Transverse colon (tissue), 4 donors: Measurements from ENCODE around the gene ARHGAP8. TPM values are rescaled to one million over a fixed set of nuclear protein-coding genes. Genes with fewer than 3 reads are reported as not detected.

Experiments
- DNase-seq: peaks from one replicate; pipeline ENCODE4 v3.0.0-alpha.2; 2019
- H3K27ac ChIP-seq, 4 donors: fragments of 200-600 bp; sonication (generic); 2 replicates each; pipeline ENCODE4 v1.5.1; 2016 to 2018; ENCODE audit warnings: inconsistent platforms in 4 of 4
- H3K27me3 ChIP-seq: fragments of 200-600 bp; sonication (generic); 2 replicates; pipeline ENCODE4 v1.5.1; 2017; ENCODE audit warnings: inconsistent platforms
- H3K36me3 ChIP-seq, 4 donors: fragments of 200-600 bp; sonication (generic); 2 replicates each; pipeline ENCODE4 v1.5.1; 2017 to 2019; ENCODE audit warnings: inconsistent platforms in 4 of 4
- H3K4me1 ChIP-seq, 4 donors: fragments of 200-600 bp; sonication (generic); 2 replicates each; pipeline ENCODE4 v1.5.1; 2017 to 2020; ENCODE audit warnings: inconsistent platforms in 4 of 4
- H3K4me3 ChIP-seq, 4 donors: fragments of 200-600 bp; sonication (generic); 1 replicate in 1 of 4; 2 replicates in 3 of 4; pipeline versions ENCODE4 v1.5.1 to v1.6.1; 2017 to 2019; ENCODE audit warnings: inconsistent platforms in 4 of 4
- H3K9me3 ChIP-seq, 2 donors: fragments of 200-600 bp; sonication (generic); 2 replicates each; pipeline ENCODE4 v1.5.1; 2017 to 2019; ENCODE audit warnings: inconsistent platforms in 2 of 2
- EP300 ChIP-seq: sonication (generic); formaldehyde crosslinking; IDR thresholded peaks from one replicate; pipeline ENCODE4 v1.6.1; 2017; ENCODE audit warnings: antibody characterized with exemption, low read depth
- POLR2A ChIP-seq: fragments of 450-650 bp; IDR thresholded peaks from one replicate; pipeline ENCODE4 v1.6.1; 2016; ENCODE audit warnings: antibody characterized with exemption, mild to moderate bottlenecking, moderate library complexity
- POLR2AphosphoS5 ChIP-seq, 3 donors: sonication (generic); formaldehyde crosslinking; IDR thresholded peaks; one replicate each; pipeline ENCODE4 v1.6.1; 2016; ENCODE audit warnings: antibody characterized with exemption in 3 of 3
- WGBS, 2 donors: methylation state at CpG; one replicate each; pipeline ENCODE4 v1.1.5; 2018; ENCODE audit warnings: low coverage in 1 of 2; 5-methylcytosine and 5-hydroxymethylcytosine counted together
- in situ Hi-C, 4 donors: fragments of 200-750 bp; cut with MboI; loops; one replicate each; pipeline versions ENCODE4 v1.15.0 to v1.15.1; 2017; ENCODE audit warnings: low sequenced_read_pairs in 3 of 4, low pct_ligation_motif_present in 1 of 4, low pct_unique_long_range_greater_than_20kb in 1 of 4
- intact Hi-C: fragments of 100-400 bp; cut with DNase I; formaldehyde crosslinking; loops from one replicate; pipeline ENCODE4 v1.15.1; 2023; ENCODE audit warnings: low total_unique reads
- total RNA-seq, 4 donors: library from RNA; depleted of rRNA; stranded (reverse); fragments of >200 nt; gene quantifications; one replicate each; pipeline ENCODE4 v1.1.0, GENCODE V29; 2016
- TF ChIP-seq, protein P1 (sequence below), 5 experiments: fragments of 200-600 bp in 3 of 5; fragments of 450-650 bp in 2 of 5; sonication (generic) in 3 of 5; IDR thresholded peaks; 1 replicate in 2 of 5; 2 replicates in 3 of 5; pipeline ENCODE4 v1.5.1; 2016 to 2017; ENCODE audit warnings: antibody characterized with exemption in 5 of 5, inconsistent platforms in 3 of 5, mild to moderate bottlenecking in 2 of 5, moderate library complexity in 1 of 5

The ARHGAP8 gene
- total RNA-seq, 4 donors from 2014 or later = 28.6 to 51.5 (median 31.5) TPM

DNA sequence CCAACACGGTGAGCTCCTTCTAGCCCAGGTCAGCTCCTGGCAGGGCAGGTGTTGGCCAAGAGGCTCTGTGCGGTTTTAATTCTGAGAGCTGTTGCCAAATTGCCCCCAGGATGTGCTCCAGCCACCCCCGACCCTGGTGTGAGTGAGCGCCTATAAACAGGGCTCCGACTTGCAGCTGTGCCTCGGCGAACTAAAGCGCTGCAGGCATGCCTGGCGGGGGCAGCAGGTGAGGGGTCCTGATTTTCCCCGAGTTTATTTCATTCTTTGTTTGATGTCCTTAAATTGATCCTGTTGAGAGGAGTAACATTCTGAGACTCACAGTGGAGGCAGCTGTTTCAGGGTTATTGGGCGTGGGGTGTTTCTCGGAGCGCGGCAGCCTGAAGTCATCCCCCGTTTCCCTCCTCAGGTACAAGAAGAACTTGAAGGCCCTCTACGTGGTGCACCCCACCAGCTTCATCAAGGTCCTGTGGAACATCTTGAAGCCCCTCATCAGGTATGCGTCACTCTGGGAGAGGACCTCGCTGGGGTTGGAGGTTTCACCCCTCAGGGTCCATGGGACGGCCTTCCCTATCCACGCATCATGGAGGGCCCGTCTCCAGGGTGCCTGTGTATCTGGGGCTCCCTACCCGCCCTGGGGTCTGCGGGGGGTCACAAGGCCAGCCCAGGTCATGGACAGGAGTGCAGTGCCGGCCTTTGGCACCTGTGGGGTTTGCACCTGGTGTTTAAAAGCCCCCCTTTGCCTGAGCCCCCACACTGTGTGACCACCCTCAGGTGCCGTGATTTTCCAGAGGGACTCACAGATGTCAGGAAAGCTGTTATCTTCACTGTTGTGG is 62.1 kb downstream of the ARHGAP8 start:
- Histone ChIP-seq H3K9me3 (no peaks in the 10 kb centered on the region), H3K4me3 (no peak overlapping the region), H3K4me1 (no peaks in the 10 kb centered on the region), H3K36me3 (no peaks in the 10 kb centered on the region), H3K27ac (no peak overlapping the region), H3K27me3 (no peaks in the 10 kb centered on the region)
- intact Hi-C loops (no loop called here), in situ Hi-C loops (loop anchor here in 1 of 4 donors (25.0 kb wide), 1 partner anchor 273 kb away; no protein-coding TSS in a partner anchor)
- TF ChIP-seq POLR2AphosphoS5 (IDR thresholded peaks at IDR 0.05) (no peak), POLR2A (no peak), EP300 (no peak)
- TF ChIP-seq, protein P1, sequence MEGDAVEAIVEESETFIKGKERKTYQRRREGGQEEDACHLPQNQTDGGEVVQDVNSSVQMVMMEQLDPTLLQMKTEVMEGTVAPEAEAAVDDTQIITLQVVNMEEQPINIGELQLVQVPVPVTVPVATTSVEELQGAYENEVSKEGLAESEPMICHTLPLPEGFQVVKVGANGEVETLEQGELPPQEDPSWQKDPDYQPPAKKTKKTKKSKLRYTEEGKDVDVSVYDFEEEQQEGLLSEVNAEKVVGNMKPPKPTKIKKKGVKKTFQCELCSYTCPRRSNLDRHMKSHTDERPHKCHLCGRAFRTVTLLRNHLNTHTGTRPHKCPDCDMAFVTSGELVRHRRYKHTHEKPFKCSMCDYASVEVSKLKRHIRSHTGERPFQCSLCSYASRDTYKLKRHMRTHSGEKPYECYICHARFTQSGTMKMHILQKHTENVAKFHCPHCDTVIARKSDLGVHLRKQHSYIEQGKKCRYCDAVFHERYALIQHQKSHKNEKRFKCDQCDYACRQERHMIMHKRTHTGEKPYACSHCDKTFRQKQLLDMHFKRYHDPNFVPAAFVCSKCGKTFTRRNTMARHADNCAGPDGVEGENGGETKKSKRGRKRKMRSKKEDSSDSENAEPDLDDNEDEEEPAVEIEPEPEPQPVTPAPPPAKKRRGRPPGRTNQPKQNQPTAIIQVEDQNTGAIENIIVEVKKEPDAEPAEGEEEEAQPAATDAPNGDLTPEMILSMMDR (IDR thresholded peaks at IDR 0.05) = no peak
- DNase-seq = no peak
- WGBS, 2 donors = 90% methylated on average over 25 of the region's 25 CpGs; no CpG with 5 or more reads in 1 of the 2 donors

DNA sequence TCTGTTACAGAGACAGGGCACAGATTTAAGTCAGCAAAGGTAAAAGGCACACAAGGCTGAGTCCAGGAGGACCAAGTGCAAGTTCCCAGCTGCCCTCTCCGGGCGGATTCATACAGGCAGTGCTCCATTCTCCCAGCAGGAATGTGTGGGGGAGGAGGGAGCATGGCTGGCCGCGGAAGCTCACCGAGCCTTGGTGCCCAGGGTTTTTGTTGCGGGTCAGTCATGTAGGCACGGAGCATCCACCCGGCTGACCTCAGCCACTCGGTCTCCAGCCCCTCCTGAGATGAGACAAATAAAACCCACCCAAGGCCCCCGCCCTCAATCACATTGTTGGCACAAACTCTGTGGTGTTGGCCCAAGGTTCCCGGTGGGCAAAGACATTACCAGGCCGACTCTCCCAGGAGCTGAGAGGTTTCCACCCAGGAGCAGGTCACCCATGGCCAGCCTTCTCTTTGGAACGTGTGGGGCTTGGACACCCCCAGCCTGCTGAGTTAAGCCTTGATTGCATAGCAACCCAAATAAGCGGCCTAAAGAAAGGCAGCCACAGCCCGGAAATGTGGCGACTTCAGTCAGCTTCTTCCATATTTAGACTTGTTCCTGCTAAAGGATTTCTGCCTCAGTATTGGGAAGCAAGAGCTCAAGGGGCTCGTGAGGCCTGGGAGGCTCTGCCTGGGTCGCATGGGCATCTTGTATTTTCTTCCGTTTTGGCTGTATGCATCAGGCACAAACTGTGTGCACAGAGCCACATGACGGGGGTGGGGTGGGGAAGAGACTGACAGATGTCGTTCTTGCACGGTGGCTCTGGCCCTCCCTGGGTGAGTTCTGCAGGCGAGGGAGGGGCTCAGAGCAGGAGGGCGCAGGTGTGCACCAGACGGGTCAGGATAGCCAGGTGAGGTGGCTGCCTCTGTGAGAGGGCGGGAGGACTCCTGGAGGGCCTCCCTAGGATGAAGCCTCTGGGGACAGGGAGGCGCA is 63.0 kb downstream of the ARHGAP8 start:
- TF ChIP-seq, protein P1 (IDR thresholded peaks at IDR 0.05) = no peak
- TF ChIP-seq EP300 (no peak), POLR2AphosphoS5 (IDR thresholded peaks at IDR 0.05) (no peak), POLR2A (no peak)
- peaks cover 0 to under 1% (median 0%) of the 10 kb centered on the region in 4 donors for H3K4me1 ChIP-seq
- 80% methylated on average over 3 to 27 of the region's 27 CpGs for WGBS, 2 donors
- no peaks in the 10 kb centered on the region for H3K9me3 ChIP-seq
- H3K27ac ChIP-seq = no peak overlapping the region
- no peaks in the 10 kb centered on the region for H3K36me3 ChIP-seq
- H3K4me3 ChIP-seq = no peak overlapping the region
- no peak for DNase-seq
- H3K27me3 ChIP-seq = peaks cover 2% of the 10 kb centered on the region
- intact Hi-C loops = no loop called here
- in situ Hi-C loops = loop anchor here in 1 of 4 donors (25.0 kb wide), 1 partner anchor 272 kb away; no protein-coding TSS in a partner anchor

DNA sequence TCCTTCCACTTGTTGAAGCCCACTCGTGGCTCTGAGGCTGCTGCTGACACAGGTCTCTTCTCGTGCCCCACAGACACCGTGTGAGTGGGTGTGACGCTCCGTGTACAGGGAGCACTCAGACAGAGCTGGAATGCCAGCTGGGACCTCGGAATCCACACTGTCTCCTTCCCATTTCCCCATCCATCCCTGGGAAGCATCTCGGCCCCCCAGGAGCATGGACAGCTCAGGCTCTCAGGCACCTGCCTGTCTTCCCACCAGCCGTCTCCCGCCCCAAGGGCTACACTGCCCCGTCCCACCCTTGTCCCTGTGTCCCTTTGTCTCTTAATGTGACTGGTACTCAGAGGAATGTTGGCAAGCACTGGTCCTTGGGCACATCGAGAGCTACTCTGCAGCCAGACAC is 63.8 kb downstream of the ARHGAP8 start:
- H3K4me3 ChIP-seq = no peak overlapping the region
- TF ChIP-seq POLR2AphosphoS5 (IDR thresholded peaks at IDR 0.05) = no peak
- TF ChIP-seq, protein P1 (IDR thresholded peaks at IDR 0.05) = no peak
- no peak for TF ChIP-seq EP300
- in situ Hi-C loops = loop anchor here in 1 of 4 donors (25.0 kb wide), 1 partner anchor 271 kb away; no protein-coding TSS in a partner anchor
- H3K27ac ChIP-seq = no peak overlapping the region
- intact Hi-C loops = no loop called here
- peaks cover 4% of the 10 kb centered on the region for H3K27me3 ChIP-seq
- H3K9me3 ChIP-seq = no peaks in the 10 kb centered on the region
- no peak for DNase-seq
- peaks cover 0 to 3% (median 0%) of the 10 kb centered on the region in 4 donors for H3K4me1 ChIP-seq
- no peaks in the 10 kb centered on the region for H3K36me3 ChIP-seq
- 20 to 79% methylated on average over 1 to 11 of the region's 11 CpGs for WGBS, 2 donors

DNA sequence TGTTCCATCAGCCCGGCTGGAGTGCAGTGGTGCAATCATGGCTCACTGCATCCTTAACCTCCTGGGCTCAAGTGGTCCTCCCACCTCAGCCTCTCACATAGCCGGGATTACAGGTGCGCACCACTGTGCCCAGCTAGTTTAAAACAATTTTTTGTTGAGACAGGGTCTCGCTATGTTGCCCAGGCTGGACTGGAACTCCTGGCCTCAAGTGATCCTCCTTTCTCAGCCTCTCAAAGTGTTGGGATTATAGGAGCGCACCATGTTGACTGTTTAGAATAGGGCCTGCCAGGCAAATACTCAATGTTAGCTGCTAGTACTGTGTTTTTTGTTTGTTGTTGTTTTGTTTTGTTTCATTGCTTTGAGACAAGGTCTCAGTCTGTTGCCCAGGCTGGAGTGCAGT is 66.4 kb downstream of the ARHGAP8 start:
- 70 to 92% methylated on average over 2 to 5 of the region's 5 CpGs for WGBS, 2 donors

More for the DNA sequence above, 66.4 kb downstream of the ARHGAP8 start:
- Histone ChIP-seq H3K4me3 (no peak overlapping the region), H3K4me1 (peaks cover 0 to 3% (median 0%) of the 10 kb centered on the region in 4 donors), H3K27me3 (peaks cover 4% of the 10 kb centered on the region), H3K36me3 (no peaks in the 10 kb centered on the region), H3K27ac (no peak overlapping the region), H3K9me3 (no peaks in the 10 kb centered on the region)
- intact Hi-C loops = no loop called here
- DNase-seq = no peak
- in situ Hi-C loops = loop anchor here in 1 of 4 donors (25.0 kb wide), 1 partner anchor 269 kb away; no protein-coding TSS in a partner anchor
- TF ChIP-seq, protein P1 (IDR thresholded peaks at IDR 0.05) = no peak
- TF ChIP-seq POLR2A = no peak
- TF ChIP-seq EP300 = no peak
- no peak for TF ChIP-seq POLR2AphosphoS5 (IDR thresholded peaks at IDR 0.05)
